IPS-11a (cell line): ENCODE results near the gene HEATR5A.
"Not testable (repeated sequence)": the region's sequence is repeated elsewhere in the genome, so short reads cannot be mapped to it uniquely, and the experiment has no call there.

ENCODE experiments used
- H3K4me3 ChIP-seq: one replicate; pipeline ENCODE4 v1.5.1; 2013; ENCODE audit warnings: low read depth, low read length, control low read depth

HEATR5A gene

GRCh38 chr14:31389946-31390345, 30.4 kb downstream of the HEATR5A start:
- H3K4me3 ChIP-seq, result no peak overlapping the region

- H3K4me3 ChIP-seq, result no peak overlapping the region
Measured at GRCh38 chr14:31388687-31389413, 31.5 kb downstream of the HEATR5A start.

DNA sequence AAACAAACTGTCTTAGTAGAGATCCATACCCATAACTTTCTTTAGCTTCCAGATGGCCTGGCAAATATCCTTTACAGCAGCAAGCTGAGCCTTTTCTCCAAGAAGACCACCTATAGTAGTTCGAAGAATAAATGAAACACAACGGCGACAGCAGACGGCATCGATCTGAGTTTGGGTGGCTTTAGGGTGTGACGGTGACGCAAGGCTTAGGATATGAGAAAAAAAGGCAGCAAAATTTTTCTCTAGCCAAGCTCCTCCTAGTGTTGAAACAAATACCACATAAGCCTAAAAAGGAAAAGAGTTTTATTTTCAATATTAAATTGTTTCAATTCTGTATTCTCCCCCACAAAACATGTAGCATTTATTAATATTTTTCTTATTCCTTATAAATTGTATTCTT, 33.3 kb downstream of the HEATR5A start:
- no peak overlapping the region for H3K4me3 ChIP-seq

DNA sequence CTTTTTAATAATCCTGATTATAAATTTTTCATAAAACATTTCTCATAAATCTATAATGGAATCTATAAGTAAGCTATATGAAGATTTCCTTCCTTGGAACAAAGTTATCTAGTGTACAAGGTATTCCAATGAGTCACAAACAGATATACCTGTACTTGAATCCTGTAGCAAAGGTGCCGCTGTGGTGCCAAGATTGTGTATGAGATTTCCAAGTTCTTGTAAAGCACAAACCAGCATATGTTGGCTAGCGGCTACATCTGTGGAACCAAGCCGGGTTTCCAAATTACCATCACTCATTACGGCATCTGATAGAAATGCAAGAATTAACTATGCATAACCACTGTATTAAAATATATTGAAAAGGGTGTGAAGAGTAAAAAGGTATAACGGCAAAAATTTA, 34.1 kb downstream of the HEATR5A start:
- H3K4me3 ChIP-seq, result no peak overlapping the region

GRCh38 chr14:31382221-31382620, 38.1 kb downstream of the HEATR5A start:
- H3K4me3 ChIP-seq, result no peak overlapping the region

- no peak overlapping the region for H3K4me3 ChIP-seq
Measured at GRCh38 chr14:31380106-31380505, 40.2 kb downstream of the HEATR5A start.

GRCh38 chr14:31379125-31379947, 41.0 kb downstream of the HEATR5A start:
- not testable (repeated sequence) for H3K4me3 ChIP-seq

DNA sequence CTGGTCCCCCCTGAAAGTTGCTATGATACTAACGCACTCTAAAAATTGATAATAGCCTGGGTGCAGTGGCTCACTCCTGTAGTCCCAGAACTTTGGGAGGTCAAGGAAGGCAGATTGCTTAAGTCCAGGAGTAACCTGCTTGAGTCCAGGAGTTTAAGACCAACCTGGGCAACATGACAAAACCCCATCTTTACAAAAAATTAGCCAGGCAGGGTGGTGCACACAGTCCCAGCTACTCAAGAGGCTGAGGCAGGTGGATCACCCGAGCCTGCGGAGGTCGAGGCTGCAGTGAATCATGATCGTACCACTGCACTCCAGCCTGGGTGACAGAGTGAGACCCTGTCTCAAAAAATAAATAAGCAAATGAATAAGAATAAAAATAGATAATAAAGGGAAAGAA, 42.9 kb downstream of the HEATR5A start:
- no peak overlapping the region for H3K4me3 ChIP-seq

DNA sequence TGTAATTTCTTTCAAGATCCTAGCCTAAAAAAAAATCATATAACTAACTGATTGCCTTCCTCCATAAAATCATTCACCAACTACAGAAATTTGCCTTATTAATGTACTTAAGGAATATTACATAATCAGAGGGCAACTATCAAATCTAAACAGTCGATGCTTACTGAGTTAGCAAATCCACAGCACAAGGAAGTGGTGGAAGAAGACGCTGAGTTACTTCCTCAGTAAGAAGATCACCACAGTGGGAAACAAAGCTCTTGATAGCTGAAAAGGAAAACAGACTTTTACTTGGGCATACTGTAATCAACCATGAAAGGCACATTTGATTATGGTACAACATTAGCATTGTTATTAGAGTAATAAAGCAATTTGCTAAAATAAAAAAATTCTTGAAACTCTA, 48.7 kb downstream of the HEATR5A start:
- H3K4me3 ChIP-seq, result no peak overlapping the region

DNA sequence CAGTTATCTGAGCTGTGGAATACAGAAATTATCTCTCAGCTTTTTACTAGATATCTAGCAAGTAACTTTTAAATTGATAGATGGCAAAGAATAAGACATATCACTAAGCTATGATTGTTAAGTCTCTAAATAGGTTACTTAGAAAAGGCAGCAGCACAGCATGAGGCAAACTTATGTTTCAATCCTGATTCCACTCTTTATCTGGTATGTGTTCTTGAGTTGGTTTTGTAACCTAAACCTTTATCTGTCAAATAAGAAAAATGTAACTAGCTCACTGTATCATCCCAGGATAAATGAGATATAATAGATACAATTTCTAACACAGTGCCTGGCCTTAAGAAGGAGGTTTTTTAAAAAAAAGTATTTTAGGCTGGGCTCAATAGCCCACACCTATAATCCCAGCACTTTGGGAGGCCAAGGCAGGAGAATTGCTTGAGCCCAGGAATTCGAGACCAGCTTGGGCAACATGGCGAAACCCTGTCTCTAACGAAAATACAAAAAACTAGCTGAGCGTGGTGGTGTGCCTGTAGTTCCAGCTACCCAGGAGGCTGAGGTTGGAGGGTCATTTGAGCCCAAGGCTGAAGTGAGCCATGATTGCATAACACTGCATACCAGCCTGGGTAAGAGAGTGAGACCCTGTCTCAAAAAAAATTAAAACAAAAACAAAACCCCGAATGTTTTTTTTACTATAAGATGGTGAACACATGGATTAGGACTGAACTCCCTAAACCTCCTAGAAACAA, 56.8 kb downstream of the HEATR5A start:
- H3K4me3 ChIP-seq, result no peak overlapping the region

DNA sequence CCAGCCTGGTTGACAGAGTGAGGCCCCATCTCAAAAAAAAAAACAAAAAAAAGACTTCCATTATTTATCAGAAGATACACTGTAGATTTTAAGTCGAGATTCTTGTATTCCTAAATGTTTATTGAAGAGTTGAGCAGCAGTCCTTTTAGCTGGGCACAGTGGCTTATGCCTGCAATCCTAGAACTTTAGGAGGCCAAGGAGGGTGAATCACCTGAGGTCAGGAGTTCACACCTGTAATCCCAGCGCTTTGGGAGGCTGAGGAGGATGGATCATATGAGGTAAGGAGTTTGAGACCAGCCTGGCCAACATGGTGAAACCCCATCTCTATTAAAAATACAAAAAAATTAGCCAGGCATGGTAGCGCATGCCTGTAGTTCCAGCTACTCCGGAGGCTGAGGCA, 57.6 kb downstream of the HEATR5A start:
- no peak overlapping the region for H3K4me3 ChIP-seq

- not testable (repeated sequence) for H3K4me3 ChIP-seq
Measured at GRCh38 chr14:31361761-31362160, 58.6 kb downstream of the HEATR5A start.

GRCh38 chr14:31360919-31361662, 59.3 kb downstream of the HEATR5A start:
- H3K4me3 ChIP-seq, result no peak overlapping the region

- no peak overlapping the region for H3K4me3 ChIP-seq
Measured at GRCh38 chr14:31357279-31357678, 63.1 kb downstream of the HEATR5A start.

GRCh38 chr14:31346097-31346496, 74.3 kb downstream of the HEATR5A start:
- H3K4me3 ChIP-seq, result no peak overlapping the region

- no peak overlapping the region for H3K4me3 ChIP-seq
Measured at GRCh38 chr14:31341280-31341679, 79.1 kb downstream of the HEATR5A start.

GRCh38 chr14:31340297-31341063, 79.9 kb downstream of the HEATR5A start:
- no peak overlapping the region for H3K4me3 ChIP-seq

- no peak overlapping the region for H3K4me3 ChIP-seq
Measured at GRCh38 chr14:31339743-31340142, 80.6 kb downstream of the HEATR5A start.

DNA sequence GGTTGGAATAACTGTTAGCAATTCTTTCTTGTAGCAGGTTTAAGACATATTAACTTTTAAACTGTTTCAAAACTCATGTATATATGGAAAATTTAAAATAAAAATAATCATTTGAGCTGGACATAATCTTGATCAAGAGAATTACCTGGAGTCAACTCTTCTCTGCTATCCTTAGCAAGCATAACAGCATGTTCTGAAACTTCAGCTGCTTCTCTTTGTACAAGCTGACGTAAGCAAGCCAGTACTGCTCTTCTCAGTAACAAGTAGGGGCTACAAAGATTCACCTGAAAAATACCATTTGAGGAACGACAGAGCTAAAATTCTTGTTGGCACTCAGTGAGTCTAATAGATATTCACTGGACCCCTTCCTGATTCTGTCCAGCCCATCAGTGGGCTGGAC, 83.0 kb downstream of the HEATR5A start:
- H3K4me3 ChIP-seq, result no peak overlapping the region

DNA sequence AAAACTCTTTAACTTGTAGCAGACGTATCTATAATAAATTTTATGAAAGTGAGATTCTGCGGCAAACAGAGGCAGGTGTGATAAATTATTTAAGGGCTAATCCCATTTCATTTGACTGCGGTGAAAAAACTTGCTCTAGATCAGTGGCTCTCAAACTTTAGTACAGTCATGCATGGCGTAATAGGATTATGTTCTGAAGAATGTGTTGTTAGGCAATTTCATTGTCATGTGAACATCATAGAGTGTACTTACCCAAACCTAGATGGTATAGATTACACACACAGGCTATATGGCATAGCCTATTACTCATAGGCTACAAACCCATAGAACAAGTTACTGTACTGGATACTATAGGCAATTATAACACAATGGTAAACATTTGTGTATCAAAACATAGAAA, 83.7 kb downstream of the HEATR5A start:
- no peak overlapping the region for H3K4me3 ChIP-seq
